Esophagus squamous epithelium (tissue), 4 donors: ENCODE results near the gene HENMT1.
"Not testable (repeated sequence)": the region's sequence is repeated elsewhere in the genome, so short reads cannot be mapped to it uniquely, and the experiment has no call there.

Experiments
- CTCF ChIP-seq, 6 experiments: fragments of 450-650 bp in 4 of 6; fragments of 200-600 bp in 2 of 6; sonication (generic) in 2 of 6; IDR thresholded peaks; one replicate each; pipeline ENCODE4 v1.5.1; 2016 to 2019; ENCODE audit warnings: antibody characterized with exemption in 6 of 6, mild to moderate bottlenecking in 4 of 6, moderate library complexity in 4 of 6
- POLR2A ChIP-seq, 4 donors: fragments of 450-650 bp; IDR thresholded peaks; one replicate each; pipeline ENCODE4 v1.6.1; 2017; ENCODE audit warnings: antibody characterized with exemption in 4 of 4, mild to moderate bottlenecking in 4 of 4, moderate library complexity in 3 of 4

GRCh38 chr1:108702109-108702508 lies 41.2 kb upstream of the HENMT1 start:
- not testable (repeated sequence) for TF ChIP-seq CTCF, POLR2A (IDR thresholded peaks at IDR 0.05)
